ENCODE measurements around the gene CDCA7L.

GRCh38 chr7:21867226-21867625, 78.5 kb downstream of the CDCA7L start:
- no peak for TF ChIP-seq POLR2A (IDR thresholded peaks at IDR 0.05)
- no peak for TF ChIP-seq CTCF (IDR thresholded peaks at IDR 0.05)

All from lower leg skin (tissue), 3 donors.